IMR-90 (cell line): Measurements from ENCODE around the gene CFAP299. TPM values are rescaled to one million over a fixed set of nuclear protein-coding genes. Genes with fewer than 3 reads are reported as not detected.

Source experiments
- ATAC-seq: fragments of 200-7000 bp; cut with Tn5 transposase; 2 replicates; pipeline ENCODE4 v1.9.1; 2020; ENCODE audit warnings: low read depth, mild to moderate bottlenecking, moderate library complexity
- BruUV-seq: library from RNA; stranded (reverse); fragments of 400-500 nt; replicated peaks from 2 replicates; lab custom pipeline; 2021; lab: Mats Ljungman, UMichigan
- CTCF ChIA-PET: fragments of 300-600 bp; formaldehyde crosslinking; extraction: SDS; loops from one replicate; lab custom pipeline; 2021; ENCODE audit warnings: antibody characterized with exemption; lab: Yijun Ruan, JAX
- POLR2A ChIA-PET: fragments of 300-600 bp; sonication (Branson Sonifier 250); formaldehyde crosslinking; loops from one replicate; lab custom pipeline; 2022; ENCODE audit warnings: antibody characterized with exemption; ENCODE audit not compliant: unreplicated experiment; lab: Charles Lee
- DNase-seq: peaks from one replicate; pipeline ENCODE4 v3.0.0; 2013
- H2AFZ ChIP-seq: replicated peaks from 2 replicates; pipeline ENCODE3; 2013; ENCODE audit warnings: low read length, mild to moderate bottlenecking; ENCODE audit not compliant: poor library complexity
- H2AK5ac ChIP-seq: 2 replicates; pipeline ENCODE4 v1.6.1; 2013; ENCODE audit warnings: low read depth, low read length, inconsistent platforms
- H2AK9ac ChIP-seq: replicated peaks from 2 replicates; pipeline ENCODE3; 2013; ENCODE audit warnings: mild to moderate bottlenecking, low read depth, low read length, moderate library complexity; ENCODE audit not compliant: poor library complexity
- H2BK120ac ChIP-seq: 2 replicates; pipeline ENCODE4 v1.6.1; 2013; ENCODE audit warnings: low read depth, low read length, inconsistent platforms
- H2BK15ac ChIP-seq: 3 replicates; pipeline ENCODE4 v1.6.1; 2013; ENCODE audit warnings: low read depth, low read length, inconsistent platforms
- H2BK20ac ChIP-seq: 2 replicates; pipeline ENCODE4 v1.6.1; 2013; ENCODE audit warnings: low read depth, mild to moderate bottlenecking, inconsistent platforms, low read length, moderate library complexity
- H2BK5ac ChIP-seq: 2 replicates; pipeline ENCODE4 v1.6.1; 2013; ENCODE audit warnings: mild to moderate bottlenecking, low read depth, low read length, inconsistent platforms; ENCODE audit not compliant: poor library complexity, severe bottlenecking
- H3K14ac ChIP-seq: replicated peaks from 2 replicates; pipeline ENCODE4 v1.6.1; 2013; ENCODE audit warnings: low read depth, low read length, inconsistent platforms
- H3K18ac ChIP-seq: 2 replicates; pipeline ENCODE4 v1.6.1; 2013; ENCODE audit warnings: low read depth, low read length, control low read depth
- H3K23ac ChIP-seq: 2 replicates; pipeline ENCODE4 v1.6.1; 2013; ENCODE audit warnings: low read depth, low read length, inconsistent platforms
- H3K27ac ChIP-seq: 2 replicates; pipeline ENCODE4 v1.5.1; 2013; ENCODE audit warnings: mild to moderate bottlenecking, control low read depth, low read length; ENCODE audit not compliant: insufficient read depth
- H3K27me3 ChIP-seq: 2 replicates; pipeline ENCODE4 v1.6.1; 2013; ENCODE audit warnings: low read length; ENCODE audit not compliant: control insufficient read depth, insufficient read depth
- H3K36me3 ChIP-seq: 2 replicates; pipeline ENCODE4 v1.6.1; 2013; ENCODE audit warnings: low read length, mixed read lengths; ENCODE audit not compliant: control insufficient read depth, insufficient read depth
- H3K4ac ChIP-seq: 2 replicates; pipeline ENCODE4 v1.6.1; 2013; ENCODE audit warnings: low read depth, low read length, inconsistent platforms
- H3K4me1 ChIP-seq: 2 replicates; pipeline ENCODE4 v1.6.1; 2013; ENCODE audit warnings: low read length, mixed read lengths; ENCODE audit not compliant: control insufficient read depth, insufficient read depth
- H3K4me2 ChIP-seq: 2 replicates; pipeline ENCODE4 v1.6.1; 2013; ENCODE audit warnings: low read depth, mild to moderate bottlenecking, control low read depth, low read length, moderate library complexity
- H3K4me3 ChIP-seq: 2 replicates; pipeline ENCODE4 v1.5.1; 2013; ENCODE audit warnings: low read depth, mild to moderate bottlenecking, control low read depth, low read length, moderate library complexity; ENCODE audit not compliant: insufficient read depth
- H3K56ac ChIP-seq: 2 replicates; pipeline ENCODE4 v1.6.1; 2013; ENCODE audit warnings: low read length, inconsistent platforms; ENCODE audit not compliant: insufficient read depth; ENCODE audit errors: extremely low read depth
- H3K79me1 ChIP-seq, 2 experiments: 2 replicates each; pipeline ENCODE4 v1.6.1; 2013; ENCODE audit warnings: low read length in 2 of 2, inconsistent platforms in 1 of 2, low read depth in 1 of 2
- H3K9ac ChIP-seq: 2 replicates; pipeline ENCODE4 v1.6.1; 2013; ENCODE audit warnings: low read depth, low read length, control low read depth
- H3K9me1 ChIP-seq: 2 replicates; pipeline ENCODE4 v1.6.1; 2013; ENCODE audit warnings: low read length, inconsistent platforms; ENCODE audit not compliant: insufficient read depth
- H3K9me3 ChIP-seq: 2 replicates; pipeline ENCODE4 v1.6.1; 2013; ENCODE audit warnings: low read length; ENCODE audit not compliant: control insufficient read depth, insufficient read depth
- H4K20me1 ChIP-seq: 2 replicates; pipeline ENCODE4 v1.6.1; 2013; ENCODE audit warnings: low read length, inconsistent platforms; ENCODE audit not compliant: insufficient read depth
- H4K5ac ChIP-seq: 2 replicates; pipeline ENCODE4 v1.6.1; 2013; ENCODE audit warnings: mild to moderate bottlenecking, low read depth, low read length, control low read depth
- H4K8ac ChIP-seq, 2 experiments: 2 replicates each; pipeline ENCODE4 v1.6.1; 2013; ENCODE audit warnings: low read depth in 2 of 2, low read length in 2 of 2, control low read depth in 1 of 2, inconsistent platforms in 1 of 2
- H4K91ac ChIP-seq: 2 replicates; pipeline ENCODE4 v1.6.1; 2013; ENCODE audit warnings: low read depth, low read length, inconsistent platforms; ENCODE audit not compliant: insufficient read depth
- BHLHE40 ChIP-seq: fragments of 150-350 bp; IDR thresholded peaks from 2 replicates; pipeline ENCODE4 v1.6.1; 2016; ENCODE audit warnings: mild to moderate bottlenecking, low read depth, low read length
- CEBPB ChIP-seq: IDR thresholded peaks from 2 replicates; pipeline ENCODE4 v1.6.1; 2012; ENCODE audit warnings: low read depth, low read length, improper control_type of control experiment
- CHD1 ChIP-seq: IDR thresholded peaks from 2 replicates; pipeline ENCODE4 v1.6.1; 2012; ENCODE audit warnings: low read depth, low read length, improper control_type of control experiment
- FOS ChIP-seq: fragments of 150-350 bp; IDR thresholded peaks from 2 replicates; pipeline ENCODE4 v1.6.1; 2016; ENCODE audit warnings: low read depth, low read length
- MAFK ChIP-seq: IDR thresholded peaks from 2 replicates; pipeline ENCODE4 v1.6.1; 2012; ENCODE audit warnings: low read depth, low read length, improper control_type of control experiment
- MAZ ChIP-seq: IDR thresholded peaks from 2 replicates; pipeline ENCODE4 v1.6.1; 2012; ENCODE audit warnings: low read depth, mild to moderate bottlenecking, low read length, improper control_type of control experiment, moderate library complexity, borderline replicate concordance
- MXI1 ChIP-seq: IDR thresholded peaks from 2 replicates; pipeline ENCODE4 v1.6.1; 2012; ENCODE audit warnings: low read depth, mild to moderate bottlenecking, low read length, moderate library complexity, borderline replicate concordance
- NFE2L2 ChIP-seq: fragments of 150-350 bp; IDR thresholded peaks from 2 replicates; pipeline ENCODE4 v1.6.1; 2016; ENCODE audit warnings: low read depth, mild to moderate bottlenecking, low read length
- POLR2A ChIP-seq: IDR thresholded peaks from 2 replicates; pipeline ENCODE4 v1.6.1; 2012; ENCODE audit warnings: mild to moderate bottlenecking, low read depth, low read length
- RAD21 ChIP-seq: IDR thresholded peaks from 2 replicates; pipeline ENCODE4 v1.6.1; 2012; ENCODE audit warnings: low read length, improper control_type of control experiment
- RCOR1 ChIP-seq: IDR thresholded peaks from 2 replicates; pipeline ENCODE4 v1.6.1; 2012; ENCODE audit warnings: mild to moderate bottlenecking, low read length, improper control_type of control experiment; ENCODE audit not compliant: insufficient replicate concordance
- RFX5 ChIP-seq: IDR thresholded peaks from 2 replicates; pipeline ENCODE4 v1.8.0; 2012; ENCODE audit warnings: low read depth, mild to moderate bottlenecking, low read length, moderate library complexity
- SMC3 ChIP-seq: fragments of 150-350 bp; IDR thresholded peaks from 2 replicates; pipeline ENCODE4 v1.6.1; 2016; ENCODE audit warnings: low read depth, mild to moderate bottlenecking, antibody characterized with exemption, low read length, moderate library complexity
- WGBS, 2 experiments: methylation state at CpG; one replicate each; pipeline versions ENCODE4 v1.1.5 to v1.1.7; 2013; ENCODE audit warnings: missing lambda C conversion rate in 2 of 2; ENCODE audit not compliant: insufficient read length in 1 of 2; ENCODE audit errors: extremely low coverage in 2 of 2; 5-methylcytosine and 5-hydroxymethylcytosine counted together
- dilution Hi-C: fragments of 300-500 bp; cut with HindIII; formaldehyde crosslinking; loops from one replicate; pipeline ENCODE4 v1.14.3; 2018; ENCODE audit warnings: low sequenced_read_pairs; ENCODE audit not compliant: unreplicated experiment
- in situ Hi-C: fragments of 300-500 bp; cut with MboI; formaldehyde crosslinking; loops from 3 replicates; pipeline ENCODE4 v1.14.3; 2019; ENCODE audit warnings: low sequenced_read_pairs, inconsistent platforms, mixed read lengths
- intact Hi-C: fragments of 100-400 bp; cut with micrococcal nuclease; formaldehyde crosslinking; loops from 2 replicates; pipeline ENCODE4 v1.10.0; 2022
- polyA plus RNA-seq, 3 experiments: library from polyadenylated mRNA; depleted of rRNA; stranded (reverse); fragments of >200 nt; gene quantifications; 2 replicates each; pipeline ENCODE4 v1.2.3, GENCODE V29; 2012; ENCODE audit warnings: low replicate concordance in 1 of 3
- total RNA-seq: library from RNA; depleted of rRNA; stranded (reverse); fragments of >200 nt; gene quantifications from 2 replicates; pipeline ENCODE4 v1.2.3, GENCODE V29; 2012
- TF ChIP-seq, protein P1 (sequence below): fragments of 150-350 bp; IDR thresholded peaks from 2 replicates; pipeline ENCODE4 v1.6.1; 2017; ENCODE audit warnings: mild to moderate bottlenecking, antibody characterized with exemption, low read length, low read depth
- TF ChIP-seq, protein P2 (sequence below): fragments of 150-350 bp; IDR thresholded peaks from 2 replicates; pipeline ENCODE4 v1.6.1; 2016; ENCODE audit warnings: low read depth, mild to moderate bottlenecking, low read length, moderate library complexity, borderline replicate concordance
- TF ChIP-seq, protein P3 (sequence below): conservative IDR thresholded peaks from 2 replicates; pipeline ENCODE4 v1.5.1; 2012; ENCODE audit warnings: mild to moderate bottlenecking, low read depth, low read length, improper control_type of control experiment

The CFAP299 gene
- total and polyA plus RNA-seq, 2 of the 4 experiments (the other 2 are of a cell fraction) = 1.0 to 1.1 TPM

DNA sequence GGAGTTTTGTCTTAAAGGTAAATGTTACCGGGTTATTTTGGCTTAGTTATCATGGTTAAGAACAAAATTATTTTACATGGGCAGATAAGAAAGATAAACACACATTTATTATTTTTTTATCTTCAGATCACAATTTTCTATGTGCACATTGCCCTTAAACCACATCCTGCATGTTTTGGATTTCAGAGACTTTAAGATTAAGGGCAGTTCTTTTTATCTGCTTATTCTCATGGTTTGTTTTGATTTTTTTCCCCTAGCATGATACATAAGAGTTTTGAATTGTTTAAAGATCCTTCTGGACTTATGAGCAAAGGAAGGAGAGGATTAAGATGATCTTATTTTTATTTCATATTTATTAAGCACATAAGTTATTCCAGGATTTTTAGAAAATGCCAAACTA, 504.9 kb downstream of the CFAP299 start:
- Histone ChIP-seq H3K27me3 (no peaks in the 10 kb centered on the region), H4K5ac (no peak overlapping the region), H2AK9ac (no peak overlapping the region), H3K56ac (no peak overlapping the region), H3K14ac (no peak overlapping the region), H3K9me3 (no peaks in the 10 kb centered on the region), H2AK5ac (no peak overlapping the region), H3K79me1 (no peaks in the 10 kb centered on the region), H3K4me3 (no peak overlapping the region), H3K23ac (no peak overlapping the region), H3K36me3 (no peaks in the 10 kb centered on the region), H3K9me1 (no peaks in the 10 kb centered on the region), H2BK20ac (no peak overlapping the region), H2AFZ (no peak overlapping the region), H2BK15ac (no peak overlapping the region), H4K8ac (no peak overlapping the region), H3K18ac (no peak overlapping the region), H3K4ac (no peak overlapping the region), H3K27ac (no peak overlapping the region), H4K91ac (no peak overlapping the region), H3K4me2 (no peak overlapping the region), H4K20me1 (no peaks in the 10 kb centered on the region), H3K9ac (no peak overlapping the region), H2BK120ac (no peak overlapping the region), H2BK5ac (no peak overlapping the region), H3K4me1 (no peaks in the 10 kb centered on the region)
- POLR2A ChIA-PET = no interaction called here
- CTCF ChIA-PET = interaction anchor here (0.6 kb wide), 1 partner anchor 8 kb away, joined by 3 read pairs; no protein-coding TSS in a partner anchor
- DNase-seq (no peak), ATAC-seq (no peak)
- dilution Hi-C loops = no loop called here
- BruUV-seq = no TSS peak
- intact Hi-C loops = no loop called here
- TF ChIP-seq RFX5 = no peak
- TF ChIP-seq MXI1 = no peak
- TF ChIP-seq SMC3 = no peak
- no peak for TF ChIP-seq MAFK
- no peak for TF ChIP-seq POLR2A
- TF ChIP-seq, protein P1, sequence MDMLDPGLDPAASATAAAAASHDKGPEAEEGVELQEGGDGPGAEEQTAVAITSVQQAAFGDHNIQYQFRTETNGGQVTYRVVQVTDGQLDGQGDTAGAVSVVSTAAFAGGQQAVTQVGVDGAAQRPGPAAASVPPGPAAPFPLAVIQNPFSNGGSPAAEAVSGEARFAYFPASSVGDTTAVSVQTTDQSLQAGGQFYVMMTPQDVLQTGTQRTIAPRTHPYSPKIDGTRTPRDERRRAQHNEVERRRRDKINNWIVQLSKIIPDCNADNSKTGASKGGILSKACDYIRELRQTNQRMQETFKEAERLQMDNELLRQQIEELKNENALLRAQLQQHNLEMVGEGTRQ = no peak
- TF ChIP-seq CEBPB = no peak
- TF ChIP-seq, protein P2, sequence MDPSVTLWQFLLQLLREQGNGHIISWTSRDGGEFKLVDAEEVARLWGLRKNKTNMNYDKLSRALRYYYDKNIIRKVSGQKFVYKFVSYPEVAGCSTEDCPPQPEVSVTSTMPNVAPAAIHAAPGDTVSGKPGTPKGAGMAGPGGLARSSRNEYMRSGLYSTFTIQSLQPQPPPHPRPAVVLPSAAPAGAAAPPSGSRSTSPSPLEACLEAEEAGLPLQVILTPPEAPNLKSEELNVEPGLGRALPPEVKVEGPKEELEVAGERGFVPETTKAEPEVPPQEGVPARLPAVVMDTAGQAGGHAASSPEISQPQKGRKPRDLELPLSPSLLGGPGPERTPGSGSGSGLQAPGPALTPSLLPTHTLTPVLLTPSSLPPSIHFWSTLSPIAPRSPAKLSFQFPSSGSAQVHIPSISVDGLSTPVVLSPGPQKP = no peak
- no peak for TF ChIP-seq CHD1
- TF ChIP-seq RAD21 = no peak
- TF ChIP-seq BHLHE40 = no peak
- TF ChIP-seq, protein P3, sequence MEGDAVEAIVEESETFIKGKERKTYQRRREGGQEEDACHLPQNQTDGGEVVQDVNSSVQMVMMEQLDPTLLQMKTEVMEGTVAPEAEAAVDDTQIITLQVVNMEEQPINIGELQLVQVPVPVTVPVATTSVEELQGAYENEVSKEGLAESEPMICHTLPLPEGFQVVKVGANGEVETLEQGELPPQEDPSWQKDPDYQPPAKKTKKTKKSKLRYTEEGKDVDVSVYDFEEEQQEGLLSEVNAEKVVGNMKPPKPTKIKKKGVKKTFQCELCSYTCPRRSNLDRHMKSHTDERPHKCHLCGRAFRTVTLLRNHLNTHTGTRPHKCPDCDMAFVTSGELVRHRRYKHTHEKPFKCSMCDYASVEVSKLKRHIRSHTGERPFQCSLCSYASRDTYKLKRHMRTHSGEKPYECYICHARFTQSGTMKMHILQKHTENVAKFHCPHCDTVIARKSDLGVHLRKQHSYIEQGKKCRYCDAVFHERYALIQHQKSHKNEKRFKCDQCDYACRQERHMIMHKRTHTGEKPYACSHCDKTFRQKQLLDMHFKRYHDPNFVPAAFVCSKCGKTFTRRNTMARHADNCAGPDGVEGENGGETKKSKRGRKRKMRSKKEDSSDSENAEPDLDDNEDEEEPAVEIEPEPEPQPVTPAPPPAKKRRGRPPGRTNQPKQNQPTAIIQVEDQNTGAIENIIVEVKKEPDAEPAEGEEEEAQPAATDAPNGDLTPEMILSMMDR = no peak
- TF ChIP-seq MAZ = no peak
- no peak for TF ChIP-seq RCOR1
- TF ChIP-seq FOS = no peak
- no peak for TF ChIP-seq NFE2L2
- WGBS, 2 experiments = no CpG with 5 or more reads among the region's 1 CpG
- in situ Hi-C loops = no loop called here
